Measurements from ENCODE around the gene GABRB1.

The GABRB1 gene

GRCh38 chr4:47224361-47224760, 193.0 kb downstream of the GABRB1 start:
- intact Hi-C loops (cut with DNase I; ENCODE audit: low total_unique reads), result no loop called here
- Histone ChIP-seq H3K9me3 (no peaks in the 10 kb centered on the region), H3K27ac (no peak overlapping the region), H3K36me3 (no peaks in the 10 kb centered on the region), H3K27me3 (no peaks in the 10 kb centered on the region), H3K4me3 (no peak overlapping the region), H3K4me1 (no peaks in the 10 kb centered on the region)
- TF ChIP-seq, protein P1, sequence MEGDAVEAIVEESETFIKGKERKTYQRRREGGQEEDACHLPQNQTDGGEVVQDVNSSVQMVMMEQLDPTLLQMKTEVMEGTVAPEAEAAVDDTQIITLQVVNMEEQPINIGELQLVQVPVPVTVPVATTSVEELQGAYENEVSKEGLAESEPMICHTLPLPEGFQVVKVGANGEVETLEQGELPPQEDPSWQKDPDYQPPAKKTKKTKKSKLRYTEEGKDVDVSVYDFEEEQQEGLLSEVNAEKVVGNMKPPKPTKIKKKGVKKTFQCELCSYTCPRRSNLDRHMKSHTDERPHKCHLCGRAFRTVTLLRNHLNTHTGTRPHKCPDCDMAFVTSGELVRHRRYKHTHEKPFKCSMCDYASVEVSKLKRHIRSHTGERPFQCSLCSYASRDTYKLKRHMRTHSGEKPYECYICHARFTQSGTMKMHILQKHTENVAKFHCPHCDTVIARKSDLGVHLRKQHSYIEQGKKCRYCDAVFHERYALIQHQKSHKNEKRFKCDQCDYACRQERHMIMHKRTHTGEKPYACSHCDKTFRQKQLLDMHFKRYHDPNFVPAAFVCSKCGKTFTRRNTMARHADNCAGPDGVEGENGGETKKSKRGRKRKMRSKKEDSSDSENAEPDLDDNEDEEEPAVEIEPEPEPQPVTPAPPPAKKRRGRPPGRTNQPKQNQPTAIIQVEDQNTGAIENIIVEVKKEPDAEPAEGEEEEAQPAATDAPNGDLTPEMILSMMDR (IDR thresholded peaks at IDR 0.05), result no peak
- no peak for DNase-seq

DNA sequence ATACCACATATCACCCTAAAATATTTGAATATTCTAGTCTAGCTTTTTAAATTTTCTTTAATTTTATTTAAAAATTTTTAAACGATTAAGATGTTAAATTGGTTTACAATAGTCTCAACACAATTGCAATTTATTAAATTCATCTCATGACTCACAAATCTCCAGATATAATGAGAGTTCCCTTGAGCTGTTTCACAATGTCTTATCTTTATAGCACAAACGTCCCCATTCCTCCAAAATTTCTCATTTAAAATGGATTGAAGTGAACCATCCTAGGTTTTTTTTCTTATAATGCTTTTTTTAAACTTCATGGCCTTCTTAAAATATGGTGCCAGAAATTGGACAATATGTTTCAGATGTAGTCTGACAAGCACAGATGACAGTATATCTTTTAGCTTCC, 204.4 kb downstream of the GABRB1 start:
- no peaks in the 10 kb centered on the region for H3K9me3 ChIP-seq
- TF ChIP-seq, protein P1 (IDR thresholded peaks at IDR 0.05), result no peak
- intact Hi-C loops (cut with DNase I; ENCODE audit: low total_unique reads), result no loop called here
- no peaks in the 10 kb centered on the region for H3K36me3 ChIP-seq
- no peak for DNase-seq
- H3K27ac ChIP-seq, result no peak overlapping the region
- H3K27me3 ChIP-seq, result no peaks in the 10 kb centered on the region
- no peak overlapping the region for H3K4me3 ChIP-seq
- peaks cover 0 to 12% (median 0%) of the 10 kb centered on the region in 4 donors for H3K4me1 ChIP-seq

- no peak for DNase-seq
- TF ChIP-seq, protein P1 (IDR thresholded peaks at IDR 0.05), result no peak
- Histone ChIP-seq H3K27me3 (no peaks in the 10 kb centered on the region), H3K27ac (no peak overlapping the region), H3K4me1 (peaks cover 0 to 12% (median 0%) of the 10 kb centered on the region in 4 donors), H3K4me3 (no peak overlapping the region), H3K36me3 (no peaks in the 10 kb centered on the region), H3K9me3 (no peaks in the 10 kb centered on the region)
- intact Hi-C loops (cut with DNase I; ENCODE audit: low total_unique reads), result no loop called here
Observed at GRCh38 chr4:47238667-47239066, 207.3 kb downstream of the GABRB1 start.

DNA sequence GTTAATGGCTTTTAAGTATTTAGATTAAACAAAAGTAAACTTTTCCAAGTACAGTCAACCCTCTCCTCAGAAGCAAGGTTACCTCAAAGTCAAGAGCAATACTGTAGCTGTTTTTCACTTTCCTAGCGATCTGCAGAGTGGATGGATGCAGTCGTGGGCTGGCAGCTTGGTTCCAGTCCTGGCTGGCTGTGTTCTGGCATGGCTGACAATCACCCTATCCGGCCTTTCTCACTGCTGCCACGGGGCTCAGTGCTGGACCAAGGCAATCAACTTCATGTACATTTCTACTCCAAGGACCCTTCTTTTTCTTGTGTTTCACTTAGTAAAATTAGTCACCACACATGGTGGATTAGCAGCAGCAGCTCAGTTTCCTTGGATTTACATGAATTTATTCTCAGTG, 208.3 kb downstream of the GABRB1 start:
- Histone ChIP-seq H3K4me3 (no peak overlapping the region), H3K4me1 (peaks cover 0 to 12% (median 0%) of the 10 kb centered on the region in 4 donors), H3K9me3 (no peaks in the 10 kb centered on the region), H3K27ac (no peak overlapping the region), H3K36me3 (no peaks in the 10 kb centered on the region), H3K27me3 (no peaks in the 10 kb centered on the region)
- intact Hi-C loops (cut with DNase I; ENCODE audit: low total_unique reads), result loop anchor here (5.0 kb wide), 1 partner anchor 982 kb away; no protein-coding TSS in a partner anchor
- TF ChIP-seq, protein P1 (IDR thresholded peaks at IDR 0.05), result no peak
- no peak for DNase-seq

DNA sequence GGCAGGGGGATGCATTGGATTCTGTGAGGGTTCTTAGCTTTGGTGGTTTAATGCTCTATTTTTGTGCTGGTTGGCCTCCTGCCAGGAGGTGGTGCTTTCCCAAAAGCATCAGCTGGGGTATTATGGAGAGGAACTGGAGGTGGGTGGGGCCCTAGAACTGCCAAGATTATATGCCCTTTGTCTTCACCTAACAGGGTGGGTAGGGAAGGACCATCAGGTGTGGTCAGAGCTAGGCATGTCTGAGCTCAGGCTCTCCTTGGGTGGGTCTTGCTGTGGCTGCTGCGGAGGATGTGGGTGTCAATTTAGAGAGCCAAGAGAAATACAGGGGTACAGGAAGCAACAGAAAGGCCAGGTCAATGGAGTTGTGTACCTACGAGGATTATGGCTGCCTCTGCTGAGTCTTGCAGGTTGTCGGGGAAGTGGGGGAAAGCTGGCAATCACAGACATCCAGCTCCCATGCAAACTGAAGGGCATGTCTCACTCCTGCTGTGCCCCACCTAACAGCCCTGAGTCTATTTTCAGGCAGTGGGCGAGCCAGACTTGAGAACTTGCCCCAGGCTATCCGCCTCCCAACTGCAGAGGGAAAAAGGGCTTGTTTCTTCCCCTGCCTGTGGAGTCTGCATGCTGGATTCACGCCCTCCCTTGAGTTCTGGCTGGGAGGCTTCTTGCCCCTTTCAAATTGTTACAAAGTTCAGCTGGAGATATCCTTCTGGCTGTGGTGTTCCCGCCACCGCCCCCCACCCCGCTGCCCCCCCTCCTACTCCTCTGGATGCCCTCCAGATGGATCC, 220.2 kb downstream of the GABRB1 start:
- H3K27ac ChIP-seq, result no peak overlapping the region
- TF ChIP-seq, protein P1 (IDR thresholded peaks at IDR 0.05), result no peak
- no peaks in the 10 kb centered on the region for H3K27me3 ChIP-seq
- H3K36me3 ChIP-seq, result no peaks in the 10 kb centered on the region
- no peaks in the 10 kb centered on the region for H3K9me3 ChIP-seq
- no peaks in the 10 kb centered on the region for H3K4me1 ChIP-seq
- no peak for DNase-seq
- intact Hi-C loops (cut with DNase I; ENCODE audit: low total_unique reads), result no loop called here
- no peak overlapping the region for H3K4me3 ChIP-seq

Data from tibial artery (tissue), 4 donors.